ENCODE data around the gene DNAH2. TPM values are rescaled to one million over a fixed set of nuclear protein-coding genes. Genes with fewer than 3 reads are reported as not detected.

DNAH2 gene
- total and polyA plus RNA-seq, 9 of the 15 experiments (the other 6 are each of a cell fraction or from before 2014, with no cell fraction given) = 0.03 TPM; not detected in 8

- DNase-seq (ENCODE audit: extremely low read depth in 1 of 4, low spot score in 3 of 4) = peak; percentile 63 to 87 (median 76)
- BruUV-seq (replicated peaks) = no TSS peak
- no peaks in the 10 kb centered on the region for H3K9me3 ChIP-seq (replicated peaks; ENCODE audit: control insufficient read depth, insufficient read depth, low read depth, low read length)
- ChIA-PET POLR2A (interaction anchor here (0.7 to 1.2 kb wide), 4 partner anchors 9 to 16 kb away, joined by 3 to 8 read pairs (median 4); partner anchors contain the start of genes CYB5D1 and NAA38), CTCF (ENCODE audit: low intra/inter-chr PET ratio) (interaction anchor here (0.6 to 1.1 kb wide), 2 partner anchors 19 to 96 kb away, joined by 3 to 4 read pairs; no protein-coding TSS in a partner anchor)
- peaks cover 3% of the 10 kb centered on the region for H3K9me1 ChIP-seq (ENCODE audit: control insufficient read depth, insufficient read depth, low read length)
- peaks cover 4% of the 10 kb centered on the region for H4K20me1 ChIP-seq (replicated peaks; ENCODE audit: control insufficient read depth, insufficient read depth, low read length)
- ATAC-seq = peak; percentile 61
- FAIRE-seq = peak; percentile 73
- intact Hi-C loops (cut with micrococcal nuclease) (no loop called here), in situ Hi-C loops (cut with MboI) (no loop called here)
- peak overlapping the region; percentile 76 for H3K4me3 ChIP-seq
- H3K9ac ChIP-seq (ENCODE audit: insufficient read depth in 1 of 2, low read depth in 2 of 2, low read length in 2 of 2) = peak overlapping the region; percentile 97
- 1% methylated on average over 20 of the region's 34 CpGs for whole genome bisulfite sequencing (ENCODE audit: insufficient coverage, low coverage, missing lambda C conversion rate)
- H3K79me2 ChIP-seq (ENCODE audit: control insufficient read depth, insufficient read depth, low read length) = peaks cover 62% of the 10 kb centered on the region
- H3K4me1 ChIP-seq (replicated peaks in 1 of 2; ENCODE audit: control insufficient read depth in 2 of 2, insufficient read depth in 2 of 2, low read length in 2 of 2) = peaks cover 42 to 60% of the 10 kb centered on the region in 2 experiments
- peak overlapping the region; percentile 99 for H3K27ac ChIP-seq (ENCODE audit: extremely low read depth, low read depth, low read length)
- H2AFZ ChIP-seq (ENCODE audit: low read depth, low read length) = peak overlapping the region; percentile 81
- no peaks in the 10 kb centered on the region for H3K27me3 ChIP-seq (ENCODE audit: control insufficient read depth in 2 of 2, insufficient read depth in 2 of 2, low read length in 2 of 2)
- H3K4me2 ChIP-seq (ENCODE audit: insufficient read depth, low read length) = peak overlapping the region; percentile 92
- H3K36me3 ChIP-seq (ENCODE audit: control insufficient read depth, insufficient read depth, low read length) = peaks cover 23% of the 10 kb centered on the region; the same call in 2 of the 3 replicates
- TF ChIP-seq ATF4 (CRISPR knock-in tag; IDR thresholded peaks at IDR 0.05) = no peak
- TF ChIP-seq HDAC3 (IDR thresholded peaks at IDR 0.05; ENCODE audit: borderline replicate concordance, partially characterized antibody) = peak; percentile 43
- TF ChIP-seq MAFG (tag; conservative IDR thresholded peaks at IDR 0.05) = no peak
- no peak for TF ChIP-seq TCF7 (IDR thresholded peaks at IDR 0.05; ENCODE audit: borderline replicate concordance)
- TF ChIP-seq ZNF316 (IDR thresholded peaks at IDR 0.05) = no peak
- TF ChIP-seq POLR3G (IDR thresholded peaks at IDR 0.05; ENCODE audit: extremely low read depth, insufficient read length, insufficient replicate concordance) = no peak
- TF ChIP-seq COPS2 (conservative IDR thresholded peaks at IDR 0.05) = no peak
- peak in 1 of 2 experiments; percentile 6; a peak in 2 of 4 replicates for TF ChIP-seq SIN3A (IDR thresholded peaks at IDR 0.05; ENCODE audit: borderline replicate concordance in 2 of 2, control insufficient read depth in 1 of 2, low read depth in 2 of 2, low read length in 2 of 2)
- TF ChIP-seq CREBBP (IDR thresholded peaks at IDR 0.05; ENCODE audit: low read depth, low read length) = no peak
- no peak for TF ChIP-seq ZNF253 (CRISPR knock-in tag; conservative IDR thresholded peaks at IDR 0.05)
- no peak for TF ChIP-seq ZNF224 (CRISPR knock-in tag; IDR thresholded peaks at IDR 0.05)
- TF ChIP-seq JUN (IDR thresholded peaks at IDR 0.05; ENCODE audit: borderline replicate concordance, low read depth, low read length) = peak; percentile 14; the same call in 1 of the 2 replicates
- no peak for TF ChIP-seq JUN (CRISPR knock-in tag; IDR thresholded peaks at IDR 0.05; ENCODE audit: borderline replicate concordance)
- no peak for TF ChIP-seq CAMTA2 (CRISPR knock-in tag; conservative IDR thresholded peaks at IDR 0.05)
- peak; percentile 63 for TF ChIP-seq TAF9B (IDR thresholded peaks at IDR 0.05; ENCODE audit: partially characterized antibody)
- no peak for TF ChIP-seq STAT5A (IDR thresholded peaks at IDR 0.05; ENCODE audit: borderline replicate concordance, low read length)
- 0 out of 2 replicates have a peak, but pooled peaks have one; percentile 6 for TF ChIP-seq ATF7 (IDR thresholded peaks at IDR 0.05)
- TF ChIP-seq ZNF354B (CRISPR knock-in tag; IDR thresholded peaks at IDR 0.05) = no peak
- TF ChIP-seq CREB1 (IDR thresholded peaks at IDR 0.05) = no peak; the same call in 1 of the 2 replicates
- TF ChIP-seq CREB1 (CRISPR knock-in tag; IDR thresholded peaks at IDR 0.05) = peak; percentile 50; the same call in 1 of the 2 replicates
- peak; percentile 75 for TF ChIP-seq CREM (IDR thresholded peaks at IDR 0.05; ENCODE audit: low read depth)
- no peak for TF ChIP-seq HEY1 (CRISPR knock-in tag; IDR thresholded peaks at IDR 0.05; ENCODE audit: borderline replicate concordance)
- TF ChIP-seq YBX1 (IDR thresholded peaks at IDR 0.05) = no peak
- TF ChIP-seq GTF2E2 (tag; IDR thresholded peaks at IDR 0.05) = no peak
- peak; percentile 40 for TF ChIP-seq BRD9 (IDR thresholded peaks at IDR 0.05; ENCODE audit: low read depth, partially characterized antibody)
- TF ChIP-seq SRSF9 (IDR thresholded peaks at IDR 0.05; ENCODE audit: borderline replicate concordance, low read depth, low read length) = no peak
- TF ChIP-seq IRF2 (CRISPR knock-in tag; IDR thresholded peaks at IDR 0.05) = no peak
These were observed 123.9 kb downstream of the DNAH2 start for GRCh38 chr17:7841396-7841914.

Data from K562 (cell line).